ENCODE data around the gene HOXC10. TPM values are rescaled to one million over a fixed set of nuclear protein-coding genes. Genes with fewer than 3 reads are reported as not detected.

HOXC10 gene
- total and polyA plus RNA-seq, 7 donors: not detected

DNA sequence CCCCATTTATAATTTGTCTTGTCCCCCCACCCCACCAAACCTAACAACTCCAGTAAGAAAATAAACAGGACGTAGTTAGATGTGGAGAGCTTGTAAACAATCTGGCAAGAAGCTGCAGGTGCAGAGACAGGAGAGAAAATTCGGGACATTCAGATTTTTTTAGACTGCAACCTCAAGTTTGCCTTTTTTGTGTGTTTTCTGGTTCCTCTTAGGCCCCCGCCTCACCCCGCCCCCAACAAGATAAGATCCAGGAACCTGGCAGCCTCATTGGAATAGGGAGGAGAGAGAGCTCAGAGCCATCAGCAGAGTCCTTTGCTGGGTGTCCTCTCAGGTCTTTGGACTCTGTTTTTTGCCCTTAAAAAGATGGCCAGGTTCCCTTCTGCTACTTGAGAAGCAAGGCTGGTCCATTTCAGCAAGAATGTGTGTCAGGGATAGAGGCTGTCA is 2.9 kb downstream of the HOXC10 start:
- Histone ChIP-seq H3K9me3 (no peaks in the 10 kb centered on the region), H3K4me1 (peaks cover 0 to 32% (median 21%) of the 10 kb centered on the region in 4 donors), H3K27ac (no peak overlapping the region), H3K36me3 (no peaks in the 10 kb centered on the region), H3K27me3 (peaks cover 89 to 100% (median 100%) of the 10 kb centered on the region in 3 donors), H3K4me3 (no peak overlapping the region)
- intact Hi-C loops (cut with DNase I): no loop called here
- DNase-seq: no peak
- 14 to 20% methylated on average over 4 of the region's 4 CpGs for WGBS, 2 donors
- TF ChIP-seq, protein P1, sequence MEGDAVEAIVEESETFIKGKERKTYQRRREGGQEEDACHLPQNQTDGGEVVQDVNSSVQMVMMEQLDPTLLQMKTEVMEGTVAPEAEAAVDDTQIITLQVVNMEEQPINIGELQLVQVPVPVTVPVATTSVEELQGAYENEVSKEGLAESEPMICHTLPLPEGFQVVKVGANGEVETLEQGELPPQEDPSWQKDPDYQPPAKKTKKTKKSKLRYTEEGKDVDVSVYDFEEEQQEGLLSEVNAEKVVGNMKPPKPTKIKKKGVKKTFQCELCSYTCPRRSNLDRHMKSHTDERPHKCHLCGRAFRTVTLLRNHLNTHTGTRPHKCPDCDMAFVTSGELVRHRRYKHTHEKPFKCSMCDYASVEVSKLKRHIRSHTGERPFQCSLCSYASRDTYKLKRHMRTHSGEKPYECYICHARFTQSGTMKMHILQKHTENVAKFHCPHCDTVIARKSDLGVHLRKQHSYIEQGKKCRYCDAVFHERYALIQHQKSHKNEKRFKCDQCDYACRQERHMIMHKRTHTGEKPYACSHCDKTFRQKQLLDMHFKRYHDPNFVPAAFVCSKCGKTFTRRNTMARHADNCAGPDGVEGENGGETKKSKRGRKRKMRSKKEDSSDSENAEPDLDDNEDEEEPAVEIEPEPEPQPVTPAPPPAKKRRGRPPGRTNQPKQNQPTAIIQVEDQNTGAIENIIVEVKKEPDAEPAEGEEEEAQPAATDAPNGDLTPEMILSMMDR (IDR thresholded peaks at IDR 0.05): no peak
- no peak for TF ChIP-seq EP300 (IDR thresholded peaks at IDR 0.05)
- TF ChIP-seq POLR2AphosphoS5 (IDR thresholded peaks at IDR 0.05): no peak
- TF ChIP-seq POLR2A (IDR thresholded peaks at IDR 0.05): no peak

DNA sequence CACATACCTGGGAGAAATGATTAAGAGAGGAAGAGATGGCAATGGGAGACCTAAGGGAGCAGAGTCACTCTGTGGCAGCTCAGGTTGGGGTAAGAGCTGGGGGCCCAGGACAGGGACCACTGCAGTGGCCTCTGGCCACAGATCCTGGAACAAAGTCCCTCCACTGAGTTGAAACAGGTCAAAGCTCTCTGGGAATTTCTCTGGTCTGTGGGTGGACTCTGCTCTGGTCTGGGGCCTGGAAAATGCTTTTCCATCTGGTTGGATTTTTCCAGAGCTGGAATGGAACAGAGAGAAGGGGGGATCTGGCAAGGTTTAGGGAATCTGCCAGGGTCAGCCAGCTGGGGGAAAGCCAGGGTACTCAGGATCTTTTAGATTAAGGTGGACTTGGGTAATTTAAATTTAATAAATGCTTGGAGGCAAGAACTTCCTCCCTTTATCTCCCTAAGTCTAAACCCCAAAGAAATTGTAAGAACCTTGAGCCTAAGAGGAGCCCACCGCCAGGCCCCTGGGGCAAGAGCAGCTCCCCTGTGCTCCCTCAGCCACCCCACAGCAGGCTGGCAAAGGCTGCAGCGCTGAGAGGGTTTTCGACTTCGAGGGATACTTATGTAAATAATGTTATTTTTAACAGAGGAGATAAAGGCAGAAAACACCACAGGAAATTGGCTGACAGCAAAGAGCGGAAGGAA is 3.7 kb downstream of the HOXC10 start:
- peaks cover 0 to 32% (median 21%) of the 10 kb centered on the region in 4 donors for H3K4me1 ChIP-seq
- no peaks in the 10 kb centered on the region for H3K36me3 ChIP-seq
- no peak for DNase-seq
- no peaks in the 10 kb centered on the region for H3K9me3 ChIP-seq
- TF ChIP-seq EP300 (IDR thresholded peaks at IDR 0.05) (no peak), POLR2A (IDR thresholded peaks at IDR 0.05) (no peak), POLR2AphosphoS5 (IDR thresholded peaks at IDR 0.05) (no peak)
- TF ChIP-seq, protein P1 (IDR thresholded peaks at IDR 0.05): no peak
- no peak overlapping the region for H3K4me3 ChIP-seq
- H3K27ac ChIP-seq: no peak overlapping the region
- WGBS, 2 donors: 8 to 17% methylated on average over 5 of the region's 5 CpGs
- intact Hi-C loops (cut with DNase I): no loop called here
- H3K27me3 ChIP-seq: peaks cover 89 to 100% (median 100%) of the 10 kb centered on the region in 3 donors

DNA sequence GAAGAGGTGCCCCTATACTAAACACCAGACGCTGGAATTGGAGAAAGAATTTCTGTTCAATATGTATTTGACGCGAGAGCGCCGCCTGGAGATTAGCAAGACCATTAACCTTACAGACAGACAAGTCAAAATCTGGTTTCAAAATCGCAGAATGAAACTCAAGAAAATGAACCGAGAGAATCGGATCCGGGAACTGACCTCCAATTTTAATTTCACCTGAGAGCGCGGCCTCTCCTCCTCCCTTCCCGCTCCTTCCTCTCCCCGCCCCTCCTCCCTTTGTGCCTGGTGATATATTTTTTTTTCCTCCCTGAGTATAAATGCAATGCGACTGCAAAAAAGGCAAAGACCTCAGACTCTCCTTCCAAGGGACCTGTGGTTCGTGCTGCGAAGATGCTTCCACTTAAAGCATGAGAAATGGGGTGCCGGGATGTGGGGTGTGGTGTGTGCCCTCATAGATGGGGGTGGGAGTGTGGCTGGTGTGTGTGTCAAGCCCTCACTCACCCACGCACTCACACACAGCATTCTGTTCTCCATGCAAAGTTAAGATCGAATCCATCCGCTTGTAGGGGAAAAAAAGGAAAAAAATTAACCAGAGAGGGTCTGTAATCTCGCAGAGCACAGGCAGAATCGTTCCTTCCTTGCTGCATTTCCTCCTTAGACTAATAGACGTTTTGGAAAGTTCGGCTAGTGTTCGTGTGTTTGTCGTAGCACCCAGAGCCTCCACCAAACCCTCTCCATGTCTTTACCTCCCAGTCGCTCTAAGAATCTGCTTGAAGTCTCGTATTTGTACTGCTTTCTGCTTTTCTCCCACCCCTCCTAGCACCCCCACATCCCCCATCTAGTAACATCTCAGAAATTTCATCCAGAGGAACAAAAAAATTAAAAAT is 4.5 kb downstream of the HOXC10 start:
- no peak overlapping the region for H3K27ac ChIP-seq
- peaks cover 0 to 34% (median 24%) of the 10 kb centered on the region in 4 donors for H3K4me1 ChIP-seq
- TF ChIP-seq, protein P1 (IDR thresholded peaks at IDR 0.05): no peak
- TF ChIP-seq POLR2AphosphoS5 (IDR thresholded peaks at IDR 0.05) (no peak), POLR2A (IDR thresholded peaks at IDR 0.05) (no peak), EP300 (IDR thresholded peaks at IDR 0.05) (no peak)
- intact Hi-C loops (cut with DNase I): no loop called here
- no peaks in the 10 kb centered on the region for H3K36me3 ChIP-seq
- no peaks in the 10 kb centered on the region for H3K9me3 ChIP-seq
- no peak overlapping the region for H3K4me3 ChIP-seq
- peaks cover 89 to 100% (median 100%) of the 10 kb centered on the region in 3 donors for H3K27me3 ChIP-seq
- 3 to 4% methylated on average over 28 of the region's 28 CpGs for WGBS, 2 donors
- no peak for DNase-seq

DNA sequence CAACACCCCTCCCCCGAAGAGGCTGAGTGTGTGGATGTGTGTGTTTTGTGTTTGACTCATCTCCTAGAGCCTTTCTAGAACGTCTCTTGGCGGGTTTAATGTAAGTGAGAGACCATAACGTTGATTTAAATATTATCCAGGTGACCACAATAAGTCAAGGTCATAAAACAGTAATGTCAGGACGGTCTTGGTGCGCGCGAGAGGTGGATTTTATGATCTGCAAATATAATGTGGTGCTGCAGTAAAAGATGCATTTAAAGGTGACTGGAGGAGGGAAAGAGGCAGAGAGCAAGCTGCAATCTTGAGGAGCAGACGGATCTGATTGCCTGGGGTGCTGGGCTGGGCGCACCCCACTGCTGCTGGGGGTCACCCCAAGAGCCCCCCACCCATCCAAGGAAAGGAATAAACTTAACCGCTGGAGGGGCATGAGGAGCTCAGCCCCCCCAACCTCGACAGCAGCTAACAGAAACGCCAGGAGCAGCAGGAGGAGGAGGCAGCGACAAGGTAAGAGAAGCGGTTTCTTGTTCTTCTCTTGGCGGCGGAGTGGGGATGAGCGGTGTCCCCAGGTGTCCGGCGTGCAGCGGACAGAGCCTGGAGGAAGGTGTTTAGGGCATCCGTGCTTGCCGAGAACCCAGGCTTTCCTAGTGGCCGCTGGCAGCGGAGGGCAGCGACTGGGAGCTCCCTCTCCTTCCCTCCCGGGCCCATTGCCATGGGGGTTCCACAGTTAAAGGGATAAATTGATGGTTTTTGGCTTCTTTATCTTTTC is 5.5 kb downstream of the HOXC10 start:
- H3K27me3 ChIP-seq: peaks cover 89 to 100% (median 100%) of the 10 kb centered on the region in 3 donors
- H3K27ac ChIP-seq: no peak overlapping the region
- H3K36me3 ChIP-seq: no peaks in the 10 kb centered on the region
- TF ChIP-seq POLR2AphosphoS5 (IDR thresholded peaks at IDR 0.05): no peak
- TF ChIP-seq, protein P1 (IDR thresholded peaks at IDR 0.05): no peak
- no peak for TF ChIP-seq POLR2A (IDR thresholded peaks at IDR 0.05)
- TF ChIP-seq EP300 (IDR thresholded peaks at IDR 0.05): no peak
- peaks cover 0 to 34% (median 24%) of the 10 kb centered on the region in 4 donors for H3K4me1 ChIP-seq
- 5 to 7% methylated on average over 27 of the region's 27 CpGs for WGBS, 2 donors
- no peak overlapping the region for H3K4me3 ChIP-seq
- DNase-seq: no peak
- intact Hi-C loops (cut with DNase I): no loop called here
- H3K9me3 ChIP-seq: no peaks in the 10 kb centered on the region
